Gastroesophageal sphincter (tissue), 3 donors: ENCODE measurements around the gene NSRP1.

Experiments used
- CTCF ChIP-seq, 4 experiments: fragments of 200-600 bp in 2 of 4; fragments of 450-650 bp in 2 of 4; sonication (generic) in 1 of 4; IDR thresholded peaks; one replicate each; pipeline ENCODE4 v1.5.1; 2017 to 2019; ENCODE audit warnings: antibody characterized with exemption in 4 of 4, mild to moderate bottlenecking in 2 of 4, moderate library complexity in 2 of 4
- EP300 ChIP-seq: sonication (generic); formaldehyde crosslinking; IDR thresholded peaks from one replicate; pipeline ENCODE4 v1.6.1; 2017; ENCODE audit warnings: antibody characterized with exemption, mild to moderate bottlenecking
- POLR2A ChIP-seq, 2 donors: fragments of 450-650 bp; IDR thresholded peaks; one replicate each; pipeline ENCODE4 v1.6.1; 2017; ENCODE audit warnings: antibody characterized with exemption in 2 of 2, mild to moderate bottlenecking in 2 of 2, moderate library complexity in 1 of 2

- TF ChIP-seq CTCF (IDR thresholded peaks at IDR 0.05) (no peak), EP300 (no peak), POLR2A (IDR thresholded peaks at IDR 0.05) (no peak)
Measured at GRCh38 chr17:30232824-30233427, 116.3 kb downstream of the NSRP1 start.
